Activated effector memory CD4-positive, alpha-beta T cell treated with Interleukin-2 at 50 U/mL for 16 hours (primary cell): Measurements from ENCODE around the gene NUPR1.
"Not testable (repeated sequence)": the region's sequence is repeated elsewhere in the genome, so short reads cannot be mapped to it uniquely, and the experiment has no call there.

Experiments
- DNase-seq: peaks from one replicate; pipeline ENCODE4 v3.0.0-alpha.2; 2020

Gene NUPR1

GRCh38 chr16:28526201-28527099 is 12.3 kb downstream of the NUPR1 start:
- no peak for DNase-seq

- DNase-seq, result no peak
Observed at GRCh38 chr16:28524681-28525171, 14.0 kb downstream of the NUPR1 start.

GRCh38 chr16:28522792-28523191 is 16.0 kb downstream of the NUPR1 start:
- no peak for DNase-seq

DNA sequence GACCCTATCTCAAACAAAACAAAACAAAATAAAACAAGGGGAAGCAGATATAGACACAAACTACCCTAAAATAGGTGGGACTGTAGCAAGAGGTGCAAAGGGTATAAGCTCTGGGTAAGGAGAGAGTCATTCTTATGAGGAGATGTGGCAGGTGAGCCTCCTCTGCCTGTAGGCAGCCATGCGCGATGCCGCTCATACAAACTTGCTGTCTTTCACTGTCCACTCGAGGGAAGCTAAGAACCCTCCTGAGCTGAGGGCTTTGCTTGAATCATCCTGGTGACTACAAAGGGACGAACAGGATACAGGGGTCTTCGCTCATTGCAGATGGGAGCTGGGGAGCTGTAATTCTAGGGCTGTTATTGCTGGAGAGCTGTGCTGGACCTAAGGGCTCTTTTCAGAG is 17.3 kb downstream of the NUPR1 start:
- no peak for DNase-seq

- no peak for DNase-seq
Observed at GRCh38 chr16:28520672-28521071, 18.1 kb downstream of the NUPR1 start.

- no peak for DNase-seq
Observed at GRCh38 chr16:28514246-28514645, 24.5 kb downstream of the NUPR1 start.

DNA sequence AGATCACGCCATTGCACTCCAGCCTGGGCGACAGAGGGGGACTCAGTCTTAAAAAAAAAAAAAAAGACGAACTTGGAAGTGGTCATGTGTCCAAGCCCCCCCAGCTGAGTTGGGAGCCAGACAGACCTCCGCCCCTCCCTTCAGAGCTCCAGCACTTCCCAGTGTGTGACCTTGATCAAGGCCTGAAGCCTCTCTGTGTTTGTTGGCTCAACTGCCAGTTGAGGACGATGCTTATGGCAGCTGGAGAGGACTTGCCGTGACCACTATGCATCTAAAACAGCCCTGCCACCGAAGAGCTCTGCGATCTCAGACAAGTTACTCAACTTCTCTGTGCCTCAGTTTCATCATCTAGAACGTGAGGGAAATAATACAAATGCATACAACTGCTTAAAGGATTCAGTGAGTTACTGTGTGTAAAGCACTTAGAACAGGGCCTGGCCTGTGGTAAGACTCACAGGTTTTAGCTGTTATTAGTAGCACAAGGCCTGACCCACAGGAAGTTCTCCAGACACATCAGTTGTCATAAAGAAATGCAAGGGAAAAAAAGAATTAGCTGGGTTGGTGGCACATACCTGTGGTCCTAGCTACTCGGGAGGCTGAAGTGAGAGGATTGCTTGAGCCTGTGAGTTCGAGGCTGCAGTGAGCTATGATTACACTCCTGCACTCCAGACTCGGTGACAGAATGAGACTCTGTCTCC is 25.1 kb downstream of the NUPR1 start:
- DNase-seq, result no peak

- no peak for DNase-seq
Observed at GRCh38 chr16:28511801-28512789, 26.7 kb downstream of the NUPR1 start.

DNA sequence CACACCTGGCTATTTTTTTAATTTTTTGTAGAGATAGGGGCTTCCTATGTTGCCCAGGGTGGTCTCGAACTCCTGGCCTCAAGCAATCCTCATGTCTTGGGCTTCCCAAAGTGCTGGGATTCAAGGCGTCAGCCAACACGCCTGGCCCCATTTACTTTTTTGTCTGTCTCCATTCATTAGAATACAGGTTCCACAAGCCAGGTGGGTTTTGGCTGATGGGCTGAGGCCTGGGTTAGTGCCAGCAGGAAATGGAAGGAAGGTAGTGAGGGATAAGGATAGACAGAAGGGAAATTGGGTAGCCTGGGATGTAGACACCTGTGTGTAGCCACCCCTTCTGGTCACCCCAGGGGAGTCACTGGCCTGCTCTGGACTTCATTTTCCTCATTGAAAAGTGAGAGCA is 27.7 kb downstream of the NUPR1 start:
- no peak for DNase-seq

- no peak for DNase-seq
Observed at GRCh38 chr16:28505489-28506137, 33.2 kb downstream of the NUPR1 start.

- DNase-seq, result no peak
Observed at GRCh38 chr16:28504707-28505404, 33.9 kb downstream of the NUPR1 start.

- no peak for DNase-seq
Observed at GRCh38 chr16:28503470-28504259, 35.1 kb downstream of the NUPR1 start.

GRCh38 chr16:28502290-28502689 is 36.5 kb downstream of the NUPR1 start:
- DNase-seq, result no peak

- no peak for DNase-seq
Observed at GRCh38 chr16:28501258-28502232, 37.2 kb downstream of the NUPR1 start.

- DNase-seq, result not testable (repeated sequence)
Observed at GRCh38 chr16:28500476-28501180, 38.1 kb downstream of the NUPR1 start.

- DNase-seq, result no peak
Observed at GRCh38 chr16:28499854-28500253, 38.9 kb downstream of the NUPR1 start.

- DNase-seq, result no peak
Observed at GRCh38 chr16:28498666-28499381, 40.0 kb downstream of the NUPR1 start.
